ENCODE results near the gene FRMD3.

Gene FRMD3

GRCh38 chr9:83503866-83504265 lies 34.3 kb downstream of the FRMD3 start:
- Histone ChIP-seq H3K4me1 (peaks cover 25% of the 10 kb centered on the region), H3K9ac (no peak overlapping the region), H3K27ac (no peak overlapping the region), H3K4me3 (ENCODE audit: low read depth, low read length) (no peak overlapping the region), H3K9me3 (ENCODE audit: control insufficient read depth, low read length) (no peaks in the 10 kb centered on the region), H3K79me2 (peaks cover 10% of the 10 kb centered on the region), H3K4me2 (ENCODE audit: low read length) (no peak overlapping the region), H3K36me3 (ENCODE audit: control insufficient read depth, insufficient read depth, low read length) (no peaks in the 10 kb centered on the region), H3K27me3 (ENCODE audit: control insufficient read depth, insufficient read depth, low read length) (no peaks in the 10 kb centered on the region), H2AFZ (no peak overlapping the region)
- TF ChIP-seq CTCF (IDR thresholded peaks at IDR 0.05), result no peak

DNA sequence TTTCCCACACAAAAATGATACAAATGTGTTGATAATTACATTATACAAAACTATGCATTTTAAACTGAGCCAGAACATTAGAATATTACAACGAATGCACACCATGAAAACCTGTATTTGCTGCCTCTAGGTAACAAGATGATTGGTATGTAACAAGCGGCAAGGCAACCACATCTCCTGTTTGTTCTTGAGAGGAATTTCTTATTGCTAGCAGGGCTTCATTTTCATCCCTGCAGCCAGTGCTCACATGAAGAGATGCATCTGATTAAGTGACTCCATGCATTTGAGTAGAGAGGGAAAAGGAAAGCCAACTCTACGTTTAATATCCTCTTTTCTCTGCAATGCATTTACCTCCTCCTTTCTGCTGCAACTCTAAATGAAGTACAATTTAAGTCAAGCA lies 36.6 kb downstream of the FRMD3 start:
- TF ChIP-seq CTCF (IDR thresholded peaks at IDR 0.05), result no peak
- Histone ChIP-seq H3K9ac (no peak overlapping the region), H3K4me2 (ENCODE audit: low read length) (no peak overlapping the region), H3K27ac (peak overlapping the region; percentile 24), H2AFZ (no peak overlapping the region), H3K36me3 (ENCODE audit: control insufficient read depth, insufficient read depth, low read length) (no peaks in the 10 kb centered on the region), H3K27me3 (ENCODE audit: control insufficient read depth, insufficient read depth, low read length) (no peaks in the 10 kb centered on the region), H3K4me1 (peaks cover 25% of the 10 kb centered on the region), H3K79me2 (peaks cover 15% of the 10 kb centered on the region), H3K4me3 (ENCODE audit: low read depth, low read length) (no peak overlapping the region), H3K9me3 (ENCODE audit: control insufficient read depth, low read length) (no peaks in the 10 kb centered on the region)

DNA sequence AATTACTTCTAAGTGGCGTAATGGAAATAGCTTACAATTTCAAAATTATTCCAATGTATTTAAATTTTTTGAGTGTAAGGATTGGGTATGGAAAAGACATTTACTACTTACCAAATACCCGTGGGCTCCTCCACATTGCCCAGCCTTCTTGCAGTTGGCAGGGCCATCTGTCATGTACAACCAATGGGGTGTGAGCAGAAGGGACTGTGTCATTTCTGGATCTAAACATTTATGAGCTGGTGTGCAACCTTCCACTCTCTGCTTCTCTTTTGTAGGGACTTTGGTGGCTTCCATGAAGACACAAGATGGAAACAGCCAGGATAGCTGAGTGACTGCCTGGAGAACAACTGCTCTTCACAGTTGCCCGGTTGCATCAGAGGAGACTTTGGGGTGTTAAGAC lies 40.8 kb downstream of the FRMD3 start:
- Histone ChIP-seq H3K4me1 (peaks cover 4% of the 10 kb centered on the region), H3K79me2 (peaks cover 25% of the 10 kb centered on the region), H2AFZ (no peak overlapping the region), H3K9ac (no peak overlapping the region), H3K9me3 (ENCODE audit: control insufficient read depth, low read length) (no peaks in the 10 kb centered on the region), H3K4me3 (ENCODE audit: low read depth, low read length) (no peak overlapping the region), H3K27ac (no peak overlapping the region), H3K4me2 (ENCODE audit: low read length) (no peak overlapping the region), H3K27me3 (ENCODE audit: control insufficient read depth, insufficient read depth, low read length) (no peaks in the 10 kb centered on the region), H3K36me3 (ENCODE audit: control insufficient read depth, insufficient read depth, low read length) (no peaks in the 10 kb centered on the region)
- no peak for TF ChIP-seq CTCF (IDR thresholded peaks at IDR 0.05)

DNA sequence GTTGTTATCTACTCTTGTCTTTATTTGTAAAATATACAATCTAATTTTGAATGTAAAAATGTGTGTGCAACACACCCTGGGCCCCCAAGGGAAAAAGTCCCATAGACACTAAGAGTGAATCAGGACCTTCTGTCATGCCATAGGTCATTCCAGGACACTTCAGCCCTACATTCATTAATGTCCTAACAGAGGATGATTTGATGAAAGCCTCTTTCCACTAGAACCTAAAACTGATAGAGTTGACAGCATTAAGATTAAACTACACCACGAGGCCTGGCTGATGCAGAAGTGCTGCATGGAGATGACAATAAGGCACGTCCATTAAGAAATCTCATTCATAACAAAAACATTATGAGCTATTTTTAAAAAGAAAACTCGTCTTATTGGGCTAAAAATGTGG lies 46.2 kb downstream of the FRMD3 start:
- peaks cover 26% of the 10 kb centered on the region for H3K79me2 ChIP-seq
- H2AFZ ChIP-seq, result no peak overlapping the region
- no peak overlapping the region for H3K4me3 ChIP-seq (ENCODE audit: low read depth, low read length)
- no peak overlapping the region for H3K9ac ChIP-seq
- H3K36me3 ChIP-seq (ENCODE audit: control insufficient read depth, insufficient read depth, low read length), result no peaks in the 10 kb centered on the region
- no peak overlapping the region for H3K4me2 ChIP-seq (ENCODE audit: low read length)
- H3K4me1 ChIP-seq, result peaks cover 11% of the 10 kb centered on the region
- TF ChIP-seq CTCF (IDR thresholded peaks at IDR 0.05), result no peak
- H3K9me3 ChIP-seq (ENCODE audit: control insufficient read depth, low read length), result no peaks in the 10 kb centered on the region
- H3K27me3 ChIP-seq (ENCODE audit: control insufficient read depth, insufficient read depth, low read length), result no peaks in the 10 kb centered on the region
- peak overlapping the region; percentile 60 for H3K27ac ChIP-seq

GRCh38 chr9:83491413-83491812 lies 46.8 kb downstream of the FRMD3 start:
- Histone ChIP-seq H3K79me2 (peaks cover 20% of the 10 kb centered on the region), H3K27me3 (ENCODE audit: control insufficient read depth, insufficient read depth, low read length) (no peaks in the 10 kb centered on the region), H3K36me3 (ENCODE audit: control insufficient read depth, insufficient read depth, low read length) (no peaks in the 10 kb centered on the region), H3K27ac (peak overlapping the region; percentile 60), H3K9me3 (ENCODE audit: control insufficient read depth, low read length) (no peaks in the 10 kb centered on the region), H3K4me2 (ENCODE audit: low read length) (no peak overlapping the region), H3K9ac (no peak overlapping the region), H3K4me1 (peaks cover 11% of the 10 kb centered on the region), H2AFZ (no peak overlapping the region), H3K4me3 (ENCODE audit: low read depth, low read length) (no peak overlapping the region)
- no peak for TF ChIP-seq CTCF (IDR thresholded peaks at IDR 0.05)
